PFSK-1 (cell line): ENCODE data around the gene TMEM190.
A peak's percentile ranks its signal among the peaks of the same experiment; 100 is the strongest.

Source experiments
- FOXP2 ChIP-seq: optimal IDR thresholded peaks from 2 replicates; pipeline ENCODE3; 2011; ENCODE audit warnings: borderline replicate concordance, control low read depth, inconsistent platforms; ENCODE audit not compliant: insufficient read depth; ENCODE audit errors: extremely low read length, extremely low read depth
- POLR2AphosphoS5 ChIP-seq: IDR thresholded peaks from 2 replicates; pipeline ENCODE4 v1.6.1; 2012; ENCODE audit warnings: low read depth, mild to moderate bottlenecking, control low read depth, low read length, moderate library complexity
- SIN3A ChIP-seq: IDR thresholded peaks from 2 replicates; pipeline ENCODE4 v1.6.1; 2012; ENCODE audit warnings: mild to moderate bottlenecking, low read length, moderate library complexity, borderline replicate concordance; ENCODE audit not compliant: insufficient read depth
- TAF1 ChIP-seq: IDR thresholded peaks from 2 replicates; pipeline ENCODE4 v1.6.1; 2012; ENCODE audit warnings: low read length, control low read depth, borderline replicate concordance; ENCODE audit not compliant: insufficient read depth
- TF ChIP-seq, protein P1 (sequence below), 2 experiments: IDR thresholded peaks; 2 replicates each; pipeline versions ENCODE4 v1.6.1 to v1.8.0; 2011 to 2012; ENCODE audit warnings: low read depth in 2 of 2, low read length in 2 of 2, control low read depth in 1 of 2, inconsistent platforms in 1 of 2, mild to moderate bottlenecking in 1 of 2, moderate library complexity in 1 of 2; ENCODE audit not compliant: insufficient read depth in 1 of 2

TMEM190 gene

DNA sequence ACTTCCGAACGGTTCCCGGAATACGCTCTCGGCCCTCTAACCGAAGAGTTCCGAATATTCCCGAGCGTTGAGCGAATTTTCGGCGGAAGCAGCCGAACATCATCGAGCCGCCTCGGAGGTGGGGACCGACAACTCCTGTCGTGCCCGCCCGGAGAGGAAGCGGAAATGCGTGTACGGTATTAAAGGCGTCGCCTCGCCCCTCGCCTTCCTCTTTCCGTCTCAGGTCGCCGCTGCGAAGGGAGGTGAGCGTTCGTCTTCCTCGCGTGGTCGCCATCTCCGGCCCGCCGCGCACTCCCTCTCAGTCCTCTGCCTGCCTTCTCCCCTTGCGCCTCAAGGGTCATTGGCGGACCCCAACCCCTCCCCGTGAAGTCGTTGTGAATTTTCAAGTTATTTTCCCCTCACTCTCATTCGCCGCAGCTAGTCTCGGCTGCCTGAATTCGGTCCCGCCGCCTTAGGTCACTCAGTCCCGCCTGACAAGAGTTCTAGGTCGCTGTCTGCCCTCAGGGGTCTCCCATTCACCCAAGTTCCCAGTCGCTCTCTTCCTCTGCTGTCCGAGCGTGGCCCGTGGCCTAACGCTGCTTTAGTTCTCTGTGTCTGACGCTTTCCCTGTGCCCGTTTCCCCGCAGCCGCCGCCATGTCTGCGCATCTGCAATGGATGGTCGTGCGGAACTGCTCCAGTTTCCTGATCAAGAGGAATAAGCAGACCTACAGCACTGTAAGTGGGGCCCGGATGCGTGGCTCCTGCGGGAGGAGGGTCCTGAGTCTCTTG, 9.3 kb downstream of the TMEM190 start, which contains the start of gene RPL28:
RPL28 (plus strand) TSS at position 209 of the 769 bp plus-strand sequence; CDS start at position 635, 426 bp downstream.
- TF ChIP-seq TAF1: peak; percentile 100
- TF ChIP-seq, protein P1, sequence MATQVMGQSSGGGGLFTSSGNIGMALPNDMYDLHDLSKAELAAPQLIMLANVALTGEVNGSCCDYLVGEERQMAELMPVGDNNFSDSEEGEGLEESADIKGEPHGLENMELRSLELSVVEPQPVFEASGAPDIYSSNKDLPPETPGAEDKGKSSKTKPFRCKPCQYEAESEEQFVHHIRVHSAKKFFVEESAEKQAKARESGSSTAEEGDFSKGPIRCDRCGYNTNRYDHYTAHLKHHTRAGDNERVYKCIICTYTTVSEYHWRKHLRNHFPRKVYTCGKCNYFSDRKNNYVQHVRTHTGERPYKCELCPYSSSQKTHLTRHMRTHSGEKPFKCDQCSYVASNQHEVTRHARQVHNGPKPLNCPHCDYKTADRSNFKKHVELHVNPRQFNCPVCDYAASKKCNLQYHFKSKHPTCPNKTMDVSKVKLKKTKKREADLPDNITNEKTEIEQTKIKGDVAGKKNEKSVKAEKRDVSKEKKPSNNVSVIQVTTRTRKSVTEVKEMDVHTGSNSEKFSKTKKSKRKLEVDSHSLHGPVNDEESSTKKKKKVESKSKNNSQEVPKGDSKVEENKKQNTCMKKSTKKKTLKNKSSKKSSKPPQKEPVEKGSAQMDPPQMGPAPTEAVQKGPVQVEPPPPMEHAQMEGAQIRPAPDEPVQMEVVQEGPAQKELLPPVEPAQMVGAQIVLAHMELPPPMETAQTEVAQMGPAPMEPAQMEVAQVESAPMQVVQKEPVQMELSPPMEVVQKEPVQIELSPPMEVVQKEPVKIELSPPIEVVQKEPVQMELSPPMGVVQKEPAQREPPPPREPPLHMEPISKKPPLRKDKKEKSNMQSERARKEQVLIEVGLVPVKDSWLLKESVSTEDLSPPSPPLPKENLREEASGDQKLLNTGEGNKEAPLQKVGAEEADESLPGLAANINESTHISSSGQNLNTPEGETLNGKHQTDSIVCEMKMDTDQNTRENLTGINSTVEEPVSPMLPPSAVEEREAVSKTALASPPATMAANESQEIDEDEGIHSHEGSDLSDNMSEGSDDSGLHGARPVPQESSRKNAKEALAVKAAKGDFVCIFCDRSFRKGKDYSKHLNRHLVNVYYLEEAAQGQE (IDR thresholded peaks at IDR 0.05; ENCODE audit: insufficient read depth in 1 of 2, low read depth in 2 of 2, low read length in 2 of 2): peak; percentile 62 to 64; a peak in 2 of 4 replicates
- TF ChIP-seq SIN3A: peak; percentile 53; the same call in 1 of the 2 replicates
- peak; percentile 99 for TF ChIP-seq POLR2AphosphoS5
- peak; percentile 94 for TF ChIP-seq FOXP2

DNA sequence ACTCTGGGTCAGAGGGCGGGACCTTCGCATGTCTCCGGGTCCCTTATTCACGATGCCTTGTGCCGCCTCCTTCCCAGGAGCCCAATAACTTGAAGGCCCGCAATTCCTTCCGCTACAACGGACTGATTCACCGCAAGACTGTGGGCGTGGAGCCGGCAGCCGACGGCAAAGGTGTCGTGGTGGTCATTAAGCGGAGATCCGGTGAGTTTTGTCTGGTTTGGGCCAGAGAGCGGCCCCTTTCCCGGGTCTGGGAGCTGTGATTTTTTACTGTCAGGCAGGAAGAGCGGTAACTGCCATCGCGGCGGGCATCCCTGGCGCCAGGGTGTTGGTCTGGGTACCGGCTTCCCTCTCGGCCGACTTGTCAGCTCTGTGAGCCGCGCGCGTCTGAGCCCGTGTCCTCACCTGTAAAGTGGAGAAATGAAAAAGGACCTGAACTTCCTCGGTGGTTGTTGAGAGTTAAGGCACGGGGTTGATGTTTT, 9.9 kb downstream of the TMEM190 start:
- no peak for TF ChIP-seq TAF1
- TF ChIP-seq, protein P1 (IDR thresholded peaks at IDR 0.05; ENCODE audit: insufficient read depth in 1 of 2, low read depth in 2 of 2, low read length in 2 of 2): no peak
- TF ChIP-seq FOXP2: no peak
- TF ChIP-seq POLR2AphosphoS5: no peak
- TF ChIP-seq SIN3A: no peak

DNA sequence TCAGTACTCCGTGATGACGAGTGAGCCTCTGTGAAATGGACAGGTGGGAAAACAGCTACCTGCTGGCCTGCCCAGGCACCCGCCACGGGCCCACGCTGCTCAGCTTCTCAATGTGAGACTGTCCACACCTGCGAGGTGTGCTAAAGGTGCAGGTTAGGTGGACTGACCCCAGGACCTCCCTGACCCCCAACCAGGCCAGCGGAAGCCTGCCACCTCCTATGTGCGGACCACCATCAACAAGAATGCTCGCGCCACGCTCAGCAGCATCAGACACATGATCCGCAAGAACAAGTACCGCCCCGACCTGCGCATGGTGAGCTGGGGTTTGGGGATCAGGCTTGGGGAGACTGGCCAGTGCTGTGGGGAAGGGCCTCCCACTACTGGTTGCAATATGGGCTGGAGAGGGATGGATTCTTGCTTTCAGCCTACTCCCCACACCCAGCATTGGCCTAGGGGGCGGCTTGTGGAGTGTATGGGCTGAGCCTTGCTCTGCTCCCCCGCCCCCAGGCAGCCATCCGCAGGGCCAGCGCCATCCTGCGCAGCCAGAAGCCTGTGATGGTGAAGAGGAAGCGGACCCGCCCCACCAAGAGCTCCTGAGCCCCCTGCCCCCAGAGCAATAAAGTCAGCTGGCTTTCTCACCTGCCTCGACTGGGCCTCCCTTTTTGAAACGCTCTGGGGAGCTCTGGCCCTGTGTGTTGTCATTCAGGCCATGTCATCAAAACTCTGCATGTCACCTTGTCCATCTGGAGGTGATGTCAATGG, 11.3 kb downstream of the TMEM190 start:
- TF ChIP-seq FOXP2 (no peak), TAF1 (no peak), POLR2AphosphoS5 (no peak), SIN3A (no peak)
- TF ChIP-seq, protein P1 (IDR thresholded peaks at IDR 0.05; ENCODE audit: insufficient read depth in 1 of 2, low read depth in 2 of 2, low read length in 2 of 2): no peak

DNA sequence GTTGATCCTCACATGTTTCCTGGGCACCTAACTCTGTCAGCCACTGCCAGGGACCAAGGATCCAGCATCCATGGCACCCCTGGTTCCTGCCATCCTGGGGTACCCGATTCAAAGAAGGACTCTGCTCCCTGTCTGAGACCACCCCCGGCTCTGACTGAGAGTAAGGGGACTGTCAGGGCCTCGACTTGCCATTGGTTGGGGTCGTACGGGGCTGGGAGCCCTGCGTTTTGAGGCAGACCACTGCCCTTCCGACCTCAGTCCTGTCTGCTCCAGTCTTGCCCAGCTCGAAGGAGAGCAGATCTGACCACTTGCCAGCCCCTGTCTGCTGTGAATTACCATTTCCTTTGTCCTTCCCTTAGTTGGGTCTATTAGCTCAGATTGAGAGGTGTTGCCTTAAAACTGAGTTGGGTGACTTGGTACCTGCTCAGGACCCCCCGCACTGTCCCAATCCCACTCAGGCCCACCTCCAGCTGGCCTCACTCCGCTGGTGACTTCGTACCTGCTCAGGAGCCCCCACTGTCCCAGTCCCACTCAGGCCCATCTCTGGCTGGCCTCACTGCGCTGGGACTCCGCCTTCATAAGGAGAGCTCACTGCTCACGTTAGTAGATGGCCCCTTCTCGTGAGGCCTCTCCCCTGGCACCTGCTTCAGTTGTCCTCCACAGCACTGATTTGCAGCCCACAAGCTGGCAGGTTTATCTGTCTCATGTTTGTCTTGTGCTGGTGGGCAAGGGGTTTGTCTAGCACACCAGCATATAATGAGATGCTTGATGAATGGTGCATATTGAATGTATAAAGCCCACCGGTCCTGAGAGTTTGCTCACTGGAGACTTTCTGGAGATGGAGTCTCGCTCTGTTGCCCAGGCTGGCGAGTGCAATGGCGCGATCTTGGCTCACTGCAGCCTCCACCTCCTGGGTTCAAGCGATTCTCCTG, 13.0 kb downstream of the TMEM190 start:
- TF ChIP-seq, protein P1 (IDR thresholded peaks at IDR 0.05; ENCODE audit: insufficient read depth in 1 of 2, low read depth in 2 of 2, low read length in 2 of 2): no peak
- TF ChIP-seq FOXP2: no peak
- no peak for TF ChIP-seq SIN3A
- no peak; the same call in none of the 2 replicates for TF ChIP-seq POLR2AphosphoS5
